BE2C (cell line): ENCODE data around the gene KLF17.

ENCODE experiments used
- DNase-seq: peaks from one replicate; pipeline ENCODE4 v3.0.0-alpha.2; 2020
- H3K27me3 ChIP-seq: fragments of 250-450 bp; sonication (Bioruptor Pico); 2 replicates; pipeline ENCODE4 v1.5.1; 2020; ENCODE audit warnings: mild to moderate bottlenecking
- H3K36me3 ChIP-seq: fragments of 250-450 bp; sonication (Bioruptor Pico); 2 replicates; pipeline ENCODE4 v1.5.1; 2020; ENCODE audit warnings: mild to moderate bottlenecking
- H3K4me1 ChIP-seq: fragments of 250-450 bp; sonication (Bioruptor Pico); 2 replicates; pipeline ENCODE4 v1.5.1; 2020
- H3K4me3 ChIP-seq: 2 replicates; pipeline ENCODE4 v1.5.1; 2011; ENCODE audit warnings: low read depth, low read length
- H3K9me3 ChIP-seq: fragments of 250-450 bp; sonication (Bioruptor Pico); 2 replicates; pipeline ENCODE4 v1.5.1; 2020
- CTCF ChIP-seq: IDR thresholded peaks from 2 replicates; pipeline ENCODE4 v1.5.1; 2012; ENCODE audit warnings: mild to moderate bottlenecking, low read depth, low read length

KLF17 gene

GRCh38 chr1:44170281-44170823 lies 51.7 kb downstream of the KLF17 start:
- H3K4me1 ChIP-seq: no peaks in the 10 kb centered on the region
- H3K9me3 ChIP-seq: no peaks in the 10 kb centered on the region
- H3K4me3 ChIP-seq: no peak overlapping the region
- H3K36me3 ChIP-seq: no peaks in the 10 kb centered on the region
- TF ChIP-seq CTCF: no peak
- no peak for DNase-seq
- H3K27me3 ChIP-seq: no peaks in the 10 kb centered on the region

GRCh38 chr1:44174630-44175029 lies 56.0 kb downstream of the KLF17 start:
- Histone ChIP-seq H3K9me3 (no peaks in the 10 kb centered on the region), H3K27me3 (no peaks in the 10 kb centered on the region), H3K4me3 (no peak overlapping the region), H3K36me3 (no peaks in the 10 kb centered on the region), H3K4me1 (no peaks in the 10 kb centered on the region)
- no peak for TF ChIP-seq CTCF
- DNase-seq: no peak
